HG02623 (cell line): ENCODE data around the gene CCDC159.
"Not testable (repeated sequence)": the region's sequence is repeated elsewhere in the genome, so short reads cannot be mapped to it uniquely, and the experiment has no call there.

Experiments
- ATAC-seq: cut with Tn5 transposase; IDR thresholded peaks from one replicate; pipeline ENCODE4 v1.9.1; 2021; ENCODE audit warnings: moderate library complexity; ENCODE audit not compliant: unreplicated experiment

The CCDC159 gene

GRCh38 chr19:11346104-11346940, at the start of gene CCDC159, which contains the start of gene TMEM205:
CCDC159 (plus strand) TSS chr19:11346519; CDS start chr19:11346607, 88 bp downstream.
TMEM205 (minus strand) TSS chr19:11346268; CDS start chr19:11345619, 649 bp downstream.
- peak; percentile 92 for ATAC-seq

DNA sequence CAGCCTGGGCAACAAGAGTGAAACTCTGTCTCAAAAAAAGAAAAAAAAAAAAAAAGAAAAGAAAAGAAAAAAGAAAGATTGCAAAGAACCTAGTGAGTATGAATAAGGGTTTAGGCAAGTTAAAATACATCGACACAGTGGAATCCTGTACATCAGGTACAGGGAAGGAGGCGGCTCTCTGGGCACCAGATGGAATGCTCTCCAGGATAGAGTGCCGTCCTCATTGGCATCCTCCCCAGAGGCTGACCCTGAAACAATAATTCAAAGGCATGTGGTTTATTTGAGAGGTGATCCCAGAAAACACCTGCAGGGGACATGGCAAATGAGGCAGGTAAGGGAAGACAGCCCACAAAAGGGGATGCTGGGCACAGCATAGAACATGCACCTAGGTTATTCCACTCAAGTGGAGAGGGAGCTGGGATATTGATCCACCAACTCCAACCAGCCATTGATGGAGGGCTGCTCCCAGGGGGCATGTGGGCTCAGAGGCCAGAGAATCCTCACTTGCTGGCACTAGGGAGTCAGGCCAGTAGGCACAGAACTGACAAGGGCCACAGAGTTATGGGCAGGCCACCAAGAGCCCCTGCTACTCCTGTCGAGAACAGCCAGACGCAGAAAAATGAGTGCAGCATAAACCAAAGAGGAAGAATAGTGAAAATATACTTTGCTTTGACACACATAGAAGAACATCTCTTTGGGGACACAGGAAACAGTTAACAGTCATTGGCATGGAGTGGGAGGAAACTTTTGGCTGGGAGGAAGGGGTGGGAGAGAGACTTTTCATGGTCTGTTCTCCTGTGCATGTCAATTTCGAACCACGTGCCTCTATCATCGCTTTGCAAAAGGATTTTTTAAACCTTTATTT, 46.1 kb upstream of the CCDC159 start:
- no peak for ATAC-seq

- ATAC-seq: no peak
These were observed 45.6 kb upstream of the CCDC159 start for GRCh38 chr19:11300811-11301120.

DNA sequence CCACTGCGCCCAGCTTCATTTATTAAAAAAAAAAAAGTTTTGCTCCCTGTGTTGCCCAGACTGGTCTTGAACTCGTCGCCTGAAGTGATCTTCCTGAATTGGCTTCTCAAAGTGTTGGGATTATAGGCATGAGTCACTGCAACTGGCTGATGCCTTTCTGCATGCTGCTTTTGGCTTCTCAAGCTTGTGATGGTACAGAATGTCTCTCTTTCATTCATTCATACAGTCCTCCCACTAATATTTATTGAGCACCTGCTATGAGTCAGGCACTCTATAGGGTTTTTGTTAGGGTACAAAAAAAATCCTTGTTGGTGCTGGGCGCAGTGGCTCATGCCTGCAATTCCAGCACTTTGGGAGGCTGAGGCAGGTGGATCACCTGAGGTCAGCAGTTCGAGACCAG, 41.4 kb upstream of the CCDC159 start:
- ATAC-seq: no peak

GRCh38 chr19:11306337-11306736, 40.0 kb upstream of the CCDC159 start:
- ATAC-seq: no peak

DNA sequence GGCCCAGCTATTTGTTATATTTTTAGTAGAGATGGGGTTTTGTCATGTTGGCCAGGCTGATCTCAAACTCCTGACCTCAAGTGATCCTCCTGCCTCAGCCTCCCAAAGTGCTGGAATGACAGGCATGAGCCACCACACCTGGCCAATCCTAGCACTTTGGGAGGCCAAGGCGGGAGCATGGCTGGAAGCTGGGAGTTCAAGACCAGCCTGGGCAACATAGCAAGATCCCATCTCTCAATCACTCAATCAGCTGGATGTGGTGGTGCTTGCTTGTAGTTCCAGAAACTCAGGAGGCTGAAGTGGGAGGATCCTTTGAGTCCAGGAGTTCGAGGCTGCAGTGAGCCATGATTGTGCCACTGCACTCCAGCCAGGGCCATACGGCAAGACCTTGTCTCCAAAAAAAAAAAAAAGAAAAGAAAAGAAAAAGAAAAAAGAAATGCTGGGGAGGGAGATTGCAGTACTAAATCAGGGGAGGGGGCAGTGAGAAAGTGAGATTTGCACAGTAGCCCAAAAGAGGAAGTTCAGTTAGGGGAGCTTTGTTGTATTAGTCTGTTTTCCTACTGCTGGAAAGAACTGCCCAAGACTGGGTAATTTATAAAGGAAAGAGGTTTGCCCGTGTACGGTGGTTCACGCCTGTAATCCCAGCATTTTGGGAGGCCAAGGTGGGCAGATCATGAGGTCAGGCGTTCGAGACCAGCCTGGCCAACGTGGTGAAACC, 25.9 kb upstream of the CCDC159 start:
- ATAC-seq: not testable (repeated sequence)

- ATAC-seq: no peak
These were observed 24.9 kb upstream of the CCDC159 start for GRCh38 chr19:11321191-11322126.

DNA sequence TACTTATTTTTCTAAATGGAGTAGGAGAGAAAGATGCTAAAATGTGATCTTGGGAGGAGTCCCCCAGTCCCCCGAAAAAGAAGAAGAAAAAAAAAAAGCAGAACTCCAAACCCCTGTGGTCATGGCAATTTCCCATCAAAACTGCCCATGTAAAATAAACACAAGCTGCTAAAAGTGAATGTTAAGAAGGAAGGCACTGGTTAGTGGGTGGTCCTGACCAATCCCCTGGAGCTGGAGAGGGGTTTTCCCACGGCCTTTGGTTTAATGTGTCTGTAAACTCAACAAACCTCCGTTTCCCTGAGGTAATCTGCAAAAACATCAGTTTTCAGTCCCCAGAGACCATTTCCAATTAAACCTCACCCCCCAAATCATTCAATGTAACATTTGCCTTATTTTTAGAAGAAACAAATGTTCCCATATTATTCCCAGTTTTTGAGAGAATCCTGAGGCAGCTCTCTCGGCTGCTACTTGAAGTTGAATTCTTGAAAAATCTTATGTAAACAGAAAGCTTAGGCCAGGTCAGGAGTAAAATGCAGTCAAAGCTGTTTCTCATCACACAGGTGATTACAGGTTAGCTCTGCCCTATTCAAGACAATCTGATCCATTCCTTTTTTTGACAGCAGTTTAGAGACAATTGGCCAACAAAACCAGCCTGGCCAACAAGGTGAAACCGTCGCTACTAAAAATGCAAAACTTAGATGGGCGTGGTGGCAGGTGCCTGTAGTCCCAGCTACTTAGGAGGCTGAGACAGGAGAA, 23.9 kb upstream of the CCDC159 start:
- ATAC-seq: no peak

DNA sequence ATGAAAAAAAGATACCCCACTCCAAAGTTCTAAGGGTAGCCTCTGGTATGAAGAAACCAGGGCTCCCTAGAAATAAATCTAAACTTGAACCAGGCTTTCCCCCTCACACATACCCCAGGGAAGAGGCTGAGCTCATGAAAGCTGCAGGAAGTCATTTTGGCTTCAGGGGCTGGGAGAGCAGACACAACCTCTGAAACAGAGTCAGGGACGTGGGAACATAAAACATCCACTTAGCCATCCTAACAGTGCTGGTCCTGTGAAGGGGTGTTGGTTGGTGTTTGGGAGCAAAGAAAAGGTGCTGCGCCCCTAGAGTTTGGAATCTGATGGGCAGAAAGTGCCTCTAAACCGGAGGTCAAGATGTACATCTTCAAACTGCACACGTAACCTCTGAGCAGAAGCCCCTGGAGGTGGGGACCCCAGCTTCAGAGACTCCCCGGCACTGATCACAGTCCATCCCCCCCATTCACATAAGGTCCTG, 22.7 kb upstream of the CCDC159 start:
- ATAC-seq: no peak

DNA sequence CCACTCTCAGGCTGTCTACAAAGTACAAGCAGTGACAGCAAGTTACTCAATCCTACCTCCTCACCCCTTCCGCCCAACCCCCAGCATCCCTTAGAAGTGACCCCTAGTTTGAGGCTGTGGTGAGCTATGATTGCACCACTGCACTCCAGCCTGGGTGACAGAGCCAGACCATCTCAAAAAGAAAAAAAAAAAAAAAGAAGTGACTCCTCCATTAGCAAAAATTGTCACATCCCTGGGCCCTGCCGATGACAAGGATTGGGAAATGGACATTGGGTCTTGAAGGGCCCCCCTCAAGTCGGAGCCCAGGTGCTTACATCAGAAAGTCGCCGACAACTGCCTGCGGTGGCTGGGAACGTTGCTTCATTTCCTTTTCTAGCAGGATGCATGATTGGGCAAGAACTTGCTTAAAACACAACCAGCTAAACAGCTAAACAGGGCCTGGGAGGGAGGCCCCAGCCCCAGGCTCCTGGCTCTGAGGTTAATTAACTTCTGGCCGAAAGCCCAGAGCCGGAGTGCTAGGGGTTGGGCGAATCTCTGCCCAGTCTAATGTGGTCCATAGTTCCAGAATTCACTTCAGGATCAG, 22.1 kb upstream of the CCDC159 start:
- no peak for ATAC-seq

- no peak for ATAC-seq
These were observed 21.4 kb upstream of the CCDC159 start for GRCh38 chr19:11324748-11325389.

- no peak for ATAC-seq
These were observed 20.8 kb upstream of the CCDC159 start for GRCh38 chr19:11325544-11325943.

DNA sequence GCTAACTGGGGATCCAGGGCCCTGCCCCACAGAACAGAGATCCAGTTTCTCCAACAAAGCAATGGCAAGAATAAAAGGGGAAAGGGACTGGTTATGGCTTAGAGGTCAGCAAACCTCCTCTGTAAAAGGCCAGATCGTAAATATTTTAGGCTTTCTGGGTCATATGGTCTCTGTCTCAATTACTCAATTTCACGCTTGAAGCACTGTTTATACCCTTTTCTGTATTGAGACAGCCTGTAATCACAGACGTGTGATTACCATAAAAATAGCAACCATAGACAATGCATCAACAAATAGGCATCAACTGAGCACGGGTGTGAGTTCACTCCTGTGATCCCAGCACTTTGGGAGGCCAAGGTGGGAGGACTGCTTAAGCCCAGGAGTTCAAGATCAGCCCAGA, 16.2 kb upstream of the CCDC159 start:
- no peak for ATAC-seq

DNA sequence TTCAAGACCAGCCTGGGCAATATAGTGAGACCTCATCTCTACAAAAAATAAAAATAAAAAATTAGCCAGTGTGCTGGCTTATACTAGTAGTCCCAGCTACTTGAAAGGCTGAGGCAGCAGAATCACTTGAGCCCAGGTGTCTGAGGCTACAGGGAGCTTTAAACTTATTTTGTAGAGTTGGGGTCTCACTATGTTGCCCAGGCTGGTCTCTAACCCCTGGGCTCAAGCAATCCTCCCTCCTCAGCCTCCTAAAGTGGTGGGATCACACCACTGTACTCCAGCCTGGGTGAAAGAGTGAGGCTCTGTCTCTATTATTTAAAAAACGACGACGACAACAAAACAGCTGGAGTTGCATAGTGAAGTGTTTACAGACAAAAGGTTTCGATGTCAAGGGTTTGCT, 14.8 kb upstream of the CCDC159 start:
- no peak for ATAC-seq

- no peak for ATAC-seq
These were observed 13.5 kb upstream of the CCDC159 start for GRCh38 chr19:11332822-11333221.

DNA sequence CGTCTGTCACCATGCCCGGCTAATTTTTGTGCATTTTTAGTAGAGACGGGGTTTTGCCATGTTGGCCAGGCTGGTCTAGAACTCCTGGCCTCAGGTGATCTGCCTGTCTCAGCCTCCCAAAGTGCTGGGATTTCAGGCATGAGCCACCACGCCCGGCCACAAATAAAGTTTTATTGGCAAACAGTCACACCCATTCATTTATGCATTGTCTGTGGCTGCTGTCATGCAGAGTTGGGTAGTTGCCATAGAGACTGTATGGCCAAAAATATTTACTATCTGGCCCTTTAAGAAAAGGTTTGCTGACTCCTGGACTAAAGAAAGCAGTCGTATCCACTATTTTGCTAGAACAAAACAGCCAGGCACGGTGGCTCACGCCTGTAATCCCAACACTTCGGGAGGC, 12.5 kb upstream of the CCDC159 start:
- not testable (repeated sequence) for ATAC-seq

DNA sequence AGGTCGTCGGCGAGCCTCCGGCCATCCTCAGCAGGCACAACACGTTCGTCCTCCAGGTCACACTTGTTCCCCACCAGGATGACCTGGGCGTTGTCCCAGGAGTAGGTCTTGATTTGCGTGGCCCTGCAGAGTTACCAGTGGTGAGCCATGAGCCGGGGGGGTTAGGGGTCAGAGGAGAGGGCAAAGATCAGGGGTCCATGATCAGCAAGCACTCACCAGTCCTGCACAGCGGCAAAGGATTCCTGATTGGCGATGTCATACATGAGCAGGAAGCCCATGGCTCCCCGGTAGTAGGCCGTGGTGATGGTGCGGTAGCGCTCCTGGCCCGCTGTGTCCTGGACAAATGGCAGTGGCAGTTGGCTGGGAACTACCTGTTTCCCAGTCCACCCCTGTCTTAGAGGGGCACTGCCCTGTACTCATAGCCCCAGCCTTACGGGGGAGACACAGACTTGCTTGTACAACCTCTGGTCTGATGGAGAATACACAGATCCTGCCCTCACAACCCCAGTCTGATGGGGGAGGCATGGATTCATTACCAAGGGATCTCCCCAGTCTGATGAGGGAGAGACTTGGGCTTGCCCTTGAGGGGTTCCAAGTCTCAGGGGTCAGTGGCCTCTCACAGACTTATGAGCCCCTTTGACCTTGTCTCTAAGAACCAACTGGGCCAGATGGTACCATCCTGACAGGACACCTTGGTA, 10.7 kb upstream of the CCDC159 start:
- ATAC-seq: no peak

- ATAC-seq: no peak
These were observed 9.2 kb upstream of the CCDC159 start for GRCh38 chr19:11337080-11337479.
